K562 (cell line): Measurements from ENCODE around the gene CHAF1A. TPM values are rescaled to one million over a fixed set of nuclear protein-coding genes. Genes with fewer than 3 reads are reported as not detected.

Experiments
- CCAR2 ChIP-seq: fragments of 200-400 bp; formaldehyde crosslinking; IDR thresholded peaks from 2 replicates; pipeline ENCODE4 v1.6.1; 2017; ENCODE audit warnings: mild to moderate bottlenecking, low read depth, low read length
- CSDE1 ChIP-seq, 2 experiments: fragments of 450-650 bp; IDR thresholded peaks; 2 replicates each; pipeline ENCODE4 v1.6.1; 2016; ENCODE audit warnings: mild to moderate bottlenecking in 1 of 2
- MIER1 ChIP-seq: fragments of 450-650 bp; IDR thresholded peaks from 2 replicates; pipeline ENCODE4 v1.6.1; 2016; ENCODE audit warnings: antibody characterized with exemption, mild to moderate bottlenecking, low read depth
- PCBP1 ChIP-seq: fragments of 200-400 bp; formaldehyde crosslinking; IDR thresholded peaks from 2 replicates; pipeline ENCODE4 v1.6.1; 2018; ENCODE audit warnings: mild to moderate bottlenecking, low read depth, low read length; ENCODE audit not compliant: poor library complexity, severe bottlenecking
- PREB ChIP-seq: sonication (generic); formaldehyde crosslinking; IDR thresholded peaks from 2 replicates; pipeline ENCODE4 v1.8.1; 2023; ENCODE audit warnings: mild to moderate bottlenecking, missing genetic modification reagents
- RAD21 ChIP-seq, 2 experiments: fragments of 250-450 bp in 1 of 2; fragments of 450-650 bp in 1 of 2; sonication (Bioruptor Pico) in 1 of 2; formaldehyde crosslinking in 1 of 2; IDR thresholded peaks in 1 of 2; conservative IDR thresholded peaks in 1 of 2; 2 replicates each; pipeline versions ENCODE4 v1.4.0 to v1.8.0; 2020 to 2022; ENCODE audit warnings: mild to moderate bottlenecking in 2 of 2, moderate library complexity in 1 of 2
- RBFOX2 ChIP-seq: fragments of 200-400 bp; formaldehyde crosslinking; IDR thresholded peaks from 2 replicates; pipeline ENCODE4 v1.6.1; 2017; ENCODE audit warnings: low read depth, mild to moderate bottlenecking, low read length, moderate library complexity
- RBM22 ChIP-seq: fragments of 200-400 bp; formaldehyde crosslinking; IDR thresholded peaks from 2 replicates; pipeline ENCODE4 v1.6.1; 2018; ENCODE audit warnings: low read length, low read depth; ENCODE audit not compliant: poor library complexity, severe bottlenecking
- SMC3 ChIP-seq: conservative IDR thresholded peaks from 2 replicates; pipeline ENCODE4 v1.6.1; 2011; ENCODE audit warnings: low read depth, low read length, improper control_type of control experiment; ENCODE audit not compliant: insufficient read depth
- SUPT5H ChIP-seq: fragments of 450-650 bp; IDR thresholded peaks from 2 replicates; pipeline ENCODE4 v1.6.1; 2016
- TAF15 ChIP-seq: fragments of 200-400 bp; formaldehyde crosslinking; IDR thresholded peaks from 2 replicates; pipeline ENCODE4 v1.6.1; 2017; ENCODE audit warnings: mild to moderate bottlenecking, low read depth, low read length, moderate library complexity
- ZBTB17 ChIP-seq: fragments of 450-650 bp; formaldehyde crosslinking; IDR thresholded peaks from 2 replicates; pipeline ENCODE4 v1.4.0; 2020; ENCODE audit warnings: mild to moderate bottlenecking
- ZBTB33 ChIP-seq: sonication (generic); formaldehyde crosslinking; IDR thresholded peaks from 2 replicates; pipeline ENCODE4 v1.8.1; 2023; ENCODE audit warnings: mild to moderate bottlenecking, missing genetic modification reagents
- ZNF175 ChIP-seq: fragments of 200-800 bp; sonication (Bioruptor generic); IDR thresholded peaks from 2 replicates; pipeline ENCODE4 v1.6.1; 2016; ENCODE audit warnings: low read depth, mild to moderate bottlenecking, missing genetic modification characterization, missing compliant biosample characterization
- ZNF277 ChIP-seq: fragments of 250-450 bp; sonication (Bioruptor Pico); IDR thresholded peaks from 2 replicates; pipeline ENCODE4 v1.8.0; 2022; ENCODE audit warnings: inconsistent platforms, mild to moderate bottlenecking, moderate library complexity, borderline replicate concordance
- ZNF280B ChIP-seq: fragments of 250-450 bp; sonication (Bioruptor Pico); IDR thresholded peaks from 2 replicates; pipeline ENCODE4 v1.5.1; 2021; ENCODE audit warnings: mild to moderate bottlenecking
- ZNF766 ChIP-seq: fragments of 200-800 bp; sonication (Bioruptor generic); conservative IDR thresholded peaks from 2 replicates; pipeline ENCODE4 v1.6.1; 2016; ENCODE audit warnings: missing genetic modification characterization, missing compliant biosample characterization
- polyA plus RNA-seq, 8 experiments: library from polyadenylated mRNA; depleted of rRNA in 4 of 8; stranded (reverse) in 5 of 8; unstranded in 3 of 8; fragments of >200 nt; fragmentation: Nextera tagmentation in 2 of 8; fragmentation: Illumina TruSeq in 1 of 8; extraction: Ambion mirVana in 2 of 8; extraction: Trizol in 1 of 8; gene quantifications; 2 replicates each; pipeline versions ENCODE4 v1.2.1 to v1.2.3, GENCODE V29; 2011 to 2014; ENCODE audit warnings: inconsistent platforms in 1 of 8, missing spikeins in 1 of 8
- total RNA-seq, 7 experiments: library from RNA; depleted of rRNA in 6 of 7; stranded (reverse); fragments of >200 nt in 6 of 7; fragmentation: Illumina TruSeq in 2 of 7; extraction: Trizol in 2 of 7; gene quantifications; 2 replicates each; pipeline versions ENCODE4 v1.2.1 to v1.2.3, GENCODE V29; 2011 to 2021; ENCODE audit warnings: low replicate concordance in 1 of 7

Gene CHAF1A
- total and polyA plus RNA-seq, 9 of the 15 experiments (the other 6 are each of a cell fraction or from before 2014, with no cell fraction given): 1.6 to 86.9 (median 45.2) TPM

- TF ChIP-seq ZNF280B (CRISPR knock-in tag) (no peak), SUPT5H (no peak), CCAR2 (no peak), PREB (CRISPR knock-in tag) (no peak), ZNF766 (CRISPR knock-in tag) (no peak), ZNF277 (CRISPR knock-in tag) (no peak), ZNF175 (CRISPR knock-in tag) (no peak), ZBTB33 (CRISPR knock-in tag) (peak; percentile 97), PCBP1 (peak; percentile 45), TAF15 (no peak), RAD21 (CRISPR knock-in tag; conservative IDR thresholded peaks at IDR 0.05 in 1 of 2, IDR thresholded peaks at IDR 0.05 in 1 of 2) (peak; percentile 24 to 51; a peak in 3 of 4 replicates), MIER1 (no peak), ZBTB17 (CRISPR knock-in tag) (no peak), RBM22 (peak; percentile 20), SMC3 (peak; percentile 19; the same call in 1 of the 2 replicates), RBFOX2 (peak; percentile 30; the same call in 1 of the 2 replicates), CSDE1 (IDR thresholded peaks at IDR 0.05) (no peak)
These were observed 32.6 kb upstream of the CHAF1A start (continued) for GRCh38 chr19:4369888-4370260.
